Calu3 (cell line): ENCODE results near the gene HEMK1. TPM values are rescaled to one million over a fixed set of nuclear protein-coding genes. Genes with fewer than 3 reads are reported as not detected.
A peak's percentile ranks its signal among the peaks of the same experiment; 100 is the strongest.

ENCODE experiments used
- BruUV-seq: library from RNA; stranded (reverse); fragments of 400-500 nt; replicated peaks from 2 replicates; lab custom pipeline; 2021; lab: Mats Ljungman, UMichigan
- CTCF ChIA-PET: fragments of 300-600 bp; sonication (Branson Sonifier 250); formaldehyde crosslinking; loops from one replicate; lab custom pipeline; 2022; ENCODE audit warnings: antibody characterized with exemption; lab: Charles Lee
- DNase-seq: peaks from one replicate; pipeline ENCODE4 v3.0.0; 2022
- H3K27ac Mint-ChIP-seq: one replicate; pipeline ENCODE4 v1.8.0; 2022; ENCODE audit warnings: mixed read lengths; ENCODE audit not compliant: unreplicated experiment
- H3K27me3 Mint-ChIP-seq: one replicate; pipeline ENCODE4 v1.8.0; 2022; ENCODE audit warnings: mixed read lengths; ENCODE audit not compliant: unreplicated experiment
- H3K36me3 Mint-ChIP-seq: one replicate; pipeline ENCODE4 v1.8.0; 2022; ENCODE audit warnings: mild to moderate bottlenecking, moderate library complexity, mixed read lengths; ENCODE audit not compliant: insufficient read depth, unreplicated experiment
- H3K4me1 Mint-ChIP-seq: one replicate; pipeline ENCODE4 v1.8.0; 2022; ENCODE audit warnings: mild to moderate bottlenecking, low read depth, mixed read lengths; ENCODE audit not compliant: unreplicated experiment
- H3K4me3 Mint-ChIP-seq: one replicate; pipeline ENCODE4 v1.8.0; 2022; ENCODE audit warnings: mild to moderate bottlenecking, low read depth, moderate library complexity, mixed read lengths; ENCODE audit not compliant: unreplicated experiment
- H3K9me3 Mint-ChIP-seq: one replicate; pipeline ENCODE4 v1.8.0; 2022; ENCODE audit warnings: low read depth, mixed read lengths; ENCODE audit not compliant: unreplicated experiment
- intact Hi-C: fragments of 100-400 bp; cut with micrococcal nuclease; formaldehyde crosslinking; loops from one replicate; pipeline ENCODE4 v1.10.0; 2022; ENCODE audit not compliant: unreplicated experiment
- total RNA-seq: library from RNA; stranded (reverse); gene quantifications from 2 replicates; pipeline ENCODE4 v1.2.3, GENCODE V29; 2022
- TF ChIP-seq, protein P1 (sequence below): fragments of 200-600 bp; IDR thresholded peaks from one replicate; pipeline ENCODE4 v1.8.0; 2022; ENCODE audit warnings: antibody characterized with exemption; ENCODE audit not compliant: unreplicated experiment

HEMK1 gene
- total RNA-seq, 1 experiment from 2014 or later, result 20.0 TPM

DNA sequence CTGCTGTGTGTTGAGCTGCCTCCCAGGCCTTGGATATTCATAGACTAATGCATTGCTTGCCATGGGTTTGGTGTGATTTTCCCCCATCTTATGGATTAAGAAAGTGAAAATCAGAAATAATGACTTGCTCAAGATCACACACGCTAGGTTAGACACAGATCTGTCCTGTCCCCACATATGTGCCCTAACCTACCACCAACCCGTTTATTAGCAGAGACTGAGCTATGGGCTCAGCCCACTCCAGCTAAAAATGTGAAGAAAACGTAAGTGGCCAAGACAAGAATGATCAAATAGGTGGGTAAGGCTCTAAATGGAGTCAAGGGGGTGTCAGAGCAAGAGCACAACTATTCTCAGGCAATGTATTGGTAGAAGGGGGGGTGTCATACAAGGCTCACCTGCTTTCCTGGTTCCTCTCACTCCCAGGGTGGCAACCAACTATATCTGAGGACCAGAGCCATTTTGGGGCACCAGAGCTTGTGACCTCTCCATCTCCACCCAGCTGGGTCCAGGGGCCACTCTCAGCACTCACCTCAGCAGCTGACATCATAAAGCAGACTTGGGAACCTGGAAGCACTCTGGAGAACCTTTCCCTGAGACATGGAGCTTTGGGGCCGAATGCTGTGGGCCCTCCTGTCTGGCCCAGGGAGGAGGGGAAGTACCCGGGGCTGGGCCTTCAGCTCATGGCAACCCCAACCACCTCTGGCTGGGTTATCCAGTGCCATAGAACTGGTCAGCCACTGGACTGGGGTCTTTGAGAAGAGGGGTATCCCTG is 1.4 kb downstream of the HEMK1 start:
- no TSS peak for BruUV-seq
- Mint-ChIP-seq H3K9me3 (no peaks in the 10 kb centered on the region), H3K4me3 (peak overlapping the region; percentile 86), H3K36me3 (peaks cover 34% of the 10 kb centered on the region), H3K27ac (no peak overlapping the region), H3K4me1 (peaks cover 18% of the 10 kb centered on the region), H3K27me3 (peaks cover 21% of the 10 kb centered on the region)
- TF ChIP-seq, protein P1, sequence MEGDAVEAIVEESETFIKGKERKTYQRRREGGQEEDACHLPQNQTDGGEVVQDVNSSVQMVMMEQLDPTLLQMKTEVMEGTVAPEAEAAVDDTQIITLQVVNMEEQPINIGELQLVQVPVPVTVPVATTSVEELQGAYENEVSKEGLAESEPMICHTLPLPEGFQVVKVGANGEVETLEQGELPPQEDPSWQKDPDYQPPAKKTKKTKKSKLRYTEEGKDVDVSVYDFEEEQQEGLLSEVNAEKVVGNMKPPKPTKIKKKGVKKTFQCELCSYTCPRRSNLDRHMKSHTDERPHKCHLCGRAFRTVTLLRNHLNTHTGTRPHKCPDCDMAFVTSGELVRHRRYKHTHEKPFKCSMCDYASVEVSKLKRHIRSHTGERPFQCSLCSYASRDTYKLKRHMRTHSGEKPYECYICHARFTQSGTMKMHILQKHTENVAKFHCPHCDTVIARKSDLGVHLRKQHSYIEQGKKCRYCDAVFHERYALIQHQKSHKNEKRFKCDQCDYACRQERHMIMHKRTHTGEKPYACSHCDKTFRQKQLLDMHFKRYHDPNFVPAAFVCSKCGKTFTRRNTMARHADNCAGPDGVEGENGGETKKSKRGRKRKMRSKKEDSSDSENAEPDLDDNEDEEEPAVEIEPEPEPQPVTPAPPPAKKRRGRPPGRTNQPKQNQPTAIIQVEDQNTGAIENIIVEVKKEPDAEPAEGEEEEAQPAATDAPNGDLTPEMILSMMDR, result no peak
- intact Hi-C loops, result loop anchor here (1.0 kb wide), 1 partner anchor 31 kb away; no protein-coding TSS in a partner anchor
- no peak for DNase-seq
- CTCF ChIA-PET, result interaction anchor here (2.2 to 2.4 kb wide), 2 partner anchors 41 to 46 kb away, joined by 9 to 14 read pairs; partner anchors contain the start of genes CISH and MAPKAPK3

DNA sequence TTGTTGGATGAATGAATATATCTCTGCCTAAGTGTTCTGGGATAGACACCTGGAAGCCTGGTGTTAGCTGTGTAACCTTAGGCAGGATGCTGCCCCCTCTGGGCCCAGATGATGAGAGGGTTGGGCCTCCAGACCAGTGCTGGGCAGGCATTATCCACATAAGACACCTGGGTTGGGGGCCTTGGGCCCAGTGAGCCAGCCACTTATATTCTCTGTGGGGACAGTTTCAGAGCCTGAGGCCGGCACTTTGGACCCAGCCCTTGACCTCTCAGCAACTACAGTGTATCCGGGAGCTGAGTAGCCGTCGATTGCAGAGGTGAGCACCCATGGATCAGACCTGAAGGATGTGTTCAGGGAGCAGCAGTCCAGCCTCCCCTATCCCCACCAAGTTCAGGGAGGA is 2.2 kb downstream of the HEMK1 start:
- Mint-ChIP-seq H3K9me3 (no peaks in the 10 kb centered on the region), H3K27ac (no peak overlapping the region), H3K4me1 (peaks cover 18% of the 10 kb centered on the region), H3K4me3 (no peak overlapping the region), H3K36me3 (peaks cover 34% of the 10 kb centered on the region), H3K27me3 (peaks cover 13% of the 10 kb centered on the region)
- intact Hi-C loops, result loop anchor here (1.0 kb wide), 1 partner anchor 30 kb away; no protein-coding TSS in a partner anchor
- BruUV-seq, result no TSS peak
- TF ChIP-seq, protein P1, result no peak
- CTCF ChIA-PET, result no interaction called here
- DNase-seq, result no peak

DNA sequence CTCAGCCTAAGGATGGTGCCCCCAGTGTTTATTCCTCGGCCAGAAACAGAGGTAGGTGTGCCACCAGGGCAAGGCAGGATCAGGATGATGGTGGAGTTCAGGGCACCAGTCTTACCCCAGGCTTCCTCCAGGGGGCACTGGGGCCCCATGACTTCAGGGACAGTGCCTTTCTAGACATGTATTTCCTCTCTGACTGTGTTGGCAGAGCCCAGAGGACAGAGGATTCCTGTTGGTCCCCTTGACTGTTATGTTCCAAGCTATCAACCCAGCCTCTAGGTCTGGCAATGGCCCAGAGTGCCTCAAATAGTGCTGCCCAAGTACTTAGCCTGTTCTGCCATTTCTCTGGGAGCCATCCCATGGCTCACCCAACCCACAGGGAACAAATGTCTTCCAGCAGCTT is 2.8 kb downstream of the HEMK1 start:
- Mint-ChIP-seq H3K27ac (no peak overlapping the region), H3K9me3 (no peaks in the 10 kb centered on the region), H3K27me3 (peaks cover 7% of the 10 kb centered on the region), H3K4me1 (peaks cover 18% of the 10 kb centered on the region), H3K36me3 (peaks cover 33% of the 10 kb centered on the region), H3K4me3 (no peak overlapping the region)
- no TSS peak for BruUV-seq
- CTCF ChIA-PET, result interaction anchor here (0.7 to 1.3 kb wide), 3 partner anchors 26 to 40 kb away, joined by 3 read pairs; partner anchors contain the start of gene CISH
- DNase-seq, result peak; percentile 79
- TF ChIP-seq, protein P1, result peak; percentile 80
- intact Hi-C loops, result loop anchor here (1.0 kb wide), 1 partner anchor 42 kb away; no protein-coding TSS in a partner anchor

DNA sequence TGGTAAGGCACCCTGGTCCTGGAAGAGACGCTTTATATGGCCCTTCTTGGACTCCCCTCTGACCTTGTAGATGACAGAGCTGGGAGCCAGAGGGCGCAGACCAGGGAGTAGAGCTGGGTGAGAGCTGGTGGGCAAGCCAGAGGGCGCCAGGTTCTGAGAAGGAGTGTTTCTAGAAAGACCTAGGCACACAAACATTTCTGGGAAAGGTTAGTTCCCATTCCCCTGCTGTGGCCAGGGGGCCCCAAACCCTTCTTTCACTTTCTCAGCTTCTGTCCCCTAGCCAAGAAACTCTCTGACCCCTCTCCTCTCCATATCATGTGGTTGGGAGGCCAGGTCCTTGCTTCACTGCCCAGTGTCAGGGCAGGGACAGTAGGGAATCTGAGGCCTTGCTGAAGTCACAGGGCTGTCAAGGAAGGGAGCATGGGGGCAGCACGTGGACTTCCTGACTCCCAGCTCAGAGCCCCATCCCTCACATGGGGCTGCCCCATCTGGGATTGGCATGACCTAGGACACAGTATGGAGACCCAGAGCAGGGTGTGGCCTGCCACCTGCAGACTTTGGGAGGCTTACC is 3.6 kb downstream of the HEMK1 start:
- TF ChIP-seq, protein P1, result no peak
- no TSS peak for BruUV-seq
- peaks cover 12% of the 10 kb centered on the region for H3K4me1 Mint-ChIP-seq
- intact Hi-C loops, result loop anchor here (1.0 kb wide), 1 partner anchor 41 kb away; no protein-coding TSS in a partner anchor
- peaks cover 26% of the 10 kb centered on the region for H3K36me3 Mint-ChIP-seq
- H3K4me3 Mint-ChIP-seq, result no peak overlapping the region
- DNase-seq, result no peak
- H3K27me3 Mint-ChIP-seq, result no peaks in the 10 kb centered on the region
- no peak overlapping the region for H3K27ac Mint-ChIP-seq
- H3K9me3 Mint-ChIP-seq, result no peaks in the 10 kb centered on the region
- CTCF ChIA-PET, result interaction anchor here (0.7 to 1.3 kb wide), 3 partner anchors 27 to 39 kb away, joined by 3 read pairs; partner anchors contain the start of gene CISH
